ENCODE data around the gene ADGRV1. TPM values are rescaled to one million over a fixed set of nuclear protein-coding genes. Genes with fewer than 3 reads are reported as not detected.

Gene ADGRV1
- total RNA-seq, 4 donors from 2014 or later = 2.5 to 7.5 (median 4.5) TPM

DNA sequence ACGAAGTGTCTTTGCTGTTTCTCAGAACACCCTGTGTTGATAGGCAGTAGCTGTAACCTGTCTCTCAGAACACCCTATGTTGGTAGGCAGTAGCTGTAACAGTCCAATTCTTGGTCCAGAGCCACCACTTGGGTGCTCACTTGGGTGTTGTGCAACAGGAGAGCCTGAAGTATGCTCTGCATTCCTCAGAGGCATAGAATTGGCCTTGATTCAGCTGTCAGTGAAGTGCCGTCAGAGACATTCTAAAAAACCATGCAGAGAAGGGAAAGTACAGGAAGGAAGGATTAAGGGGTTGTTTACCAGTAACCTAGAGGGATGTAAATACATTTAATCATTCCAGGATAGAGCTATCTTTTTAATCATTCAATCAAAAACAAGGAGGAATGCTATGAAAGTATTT lies 593.4 kb downstream of the ADGRV1 start:
- DNase-seq (ENCODE audit: low spot score in 2 of 2) = peak in 1 of 2 donors; percentile 70
- WGBS = 33% methylated on average over 2 of the region's 2 CpGs
- TF ChIP-seq POLR2A (IDR thresholded peaks at IDR 0.05) = no peak
- TF ChIP-seq, protein P1, sequence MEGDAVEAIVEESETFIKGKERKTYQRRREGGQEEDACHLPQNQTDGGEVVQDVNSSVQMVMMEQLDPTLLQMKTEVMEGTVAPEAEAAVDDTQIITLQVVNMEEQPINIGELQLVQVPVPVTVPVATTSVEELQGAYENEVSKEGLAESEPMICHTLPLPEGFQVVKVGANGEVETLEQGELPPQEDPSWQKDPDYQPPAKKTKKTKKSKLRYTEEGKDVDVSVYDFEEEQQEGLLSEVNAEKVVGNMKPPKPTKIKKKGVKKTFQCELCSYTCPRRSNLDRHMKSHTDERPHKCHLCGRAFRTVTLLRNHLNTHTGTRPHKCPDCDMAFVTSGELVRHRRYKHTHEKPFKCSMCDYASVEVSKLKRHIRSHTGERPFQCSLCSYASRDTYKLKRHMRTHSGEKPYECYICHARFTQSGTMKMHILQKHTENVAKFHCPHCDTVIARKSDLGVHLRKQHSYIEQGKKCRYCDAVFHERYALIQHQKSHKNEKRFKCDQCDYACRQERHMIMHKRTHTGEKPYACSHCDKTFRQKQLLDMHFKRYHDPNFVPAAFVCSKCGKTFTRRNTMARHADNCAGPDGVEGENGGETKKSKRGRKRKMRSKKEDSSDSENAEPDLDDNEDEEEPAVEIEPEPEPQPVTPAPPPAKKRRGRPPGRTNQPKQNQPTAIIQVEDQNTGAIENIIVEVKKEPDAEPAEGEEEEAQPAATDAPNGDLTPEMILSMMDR (IDR thresholded peaks at IDR 0.05) = no peak
- peak in 1 of 3 donors; percentile 57 for TF ChIP-seq POLR2AphosphoS5 (IDR thresholded peaks at IDR 0.05)
- Histone ChIP-seq H3K4me3 (no peak overlapping the region), H3K9me3 (no peaks in the 10 kb centered on the region), H3K27me3 (no peaks in the 10 kb centered on the region), H3K36me3 (no peaks in the 10 kb centered on the region), H3K27ac (no peak overlapping the region), H3K4me1 (peaks cover 15% of the 10 kb centered on the region)

DNA sequence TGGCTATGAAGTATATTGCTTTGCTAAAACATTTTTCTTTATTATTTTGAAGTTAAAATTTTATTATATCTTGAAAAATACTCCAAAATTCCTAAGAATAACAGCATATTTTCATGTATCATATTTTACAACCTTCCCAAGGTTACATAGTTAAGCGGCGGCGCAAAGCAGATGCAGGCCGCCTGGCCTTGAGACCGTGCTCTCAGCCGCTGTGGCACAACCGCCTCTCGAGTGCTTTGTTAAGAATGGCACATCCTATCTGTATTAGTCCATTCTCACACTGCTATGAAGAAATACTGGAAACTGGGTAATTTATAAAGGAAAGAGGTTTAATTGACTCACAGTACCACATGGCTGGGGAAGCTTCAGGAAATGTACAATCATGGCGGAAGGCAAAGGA lies 595.7 kb downstream of the ADGRV1 start:
- H3K36me3 ChIP-seq = no peaks in the 10 kb centered on the region
- no peak overlapping the region for H3K4me3 ChIP-seq
- DNase-seq (ENCODE audit: low spot score in 2 of 2) = no peak
- H3K27me3 ChIP-seq = no peaks in the 10 kb centered on the region
- no peaks in the 10 kb centered on the region for H3K9me3 ChIP-seq
- H3K4me1 ChIP-seq = peaks cover 15% of the 10 kb centered on the region
- TF ChIP-seq EP300 (IDR thresholded peaks at IDR 0.05) (no peak), POLR2AphosphoS5 (IDR thresholded peaks at IDR 0.05) (no peak), POLR2A (IDR thresholded peaks at IDR 0.05) (no peak)
- TF ChIP-seq, protein P1 (IDR thresholded peaks at IDR 0.05) = no peak
- 97% methylated on average over 9 of the region's 9 CpGs for WGBS
- no peak overlapping the region for H3K27ac ChIP-seq

DNA sequence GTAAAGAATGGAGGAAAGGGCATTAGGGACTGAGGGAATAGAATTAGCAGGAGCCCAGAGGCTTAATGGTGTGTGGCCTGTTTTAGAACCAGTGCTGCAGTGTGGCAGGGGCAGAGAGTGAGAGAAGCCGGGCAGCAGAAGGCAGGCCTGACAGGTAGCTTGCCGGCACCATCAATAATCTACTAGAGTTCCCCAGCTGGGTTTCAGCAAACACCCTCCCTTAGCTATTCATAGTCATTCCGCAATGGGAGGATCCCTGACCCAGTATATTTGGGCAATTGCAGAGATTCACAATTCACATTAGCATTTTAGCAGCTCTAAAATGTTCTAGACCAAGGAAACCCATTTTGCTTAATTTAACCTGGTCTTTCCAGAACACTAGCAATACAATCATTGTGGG lies 596.7 kb downstream of the ADGRV1 start:
- Histone ChIP-seq H3K36me3 (no peaks in the 10 kb centered on the region), H3K4me3 (no peak overlapping the region), H3K9me3 (no peaks in the 10 kb centered on the region), H3K4me1 (peaks cover 11% of the 10 kb centered on the region), H3K27ac (no peak overlapping the region), H3K27me3 (no peaks in the 10 kb centered on the region)
- TF ChIP-seq, protein P1 (IDR thresholded peaks at IDR 0.05) = no peak
- TF ChIP-seq POLR2AphosphoS5 (IDR thresholded peaks at IDR 0.05) (no peak), EP300 (IDR thresholded peaks at IDR 0.05) (no peak), POLR2A (IDR thresholded peaks at IDR 0.05) (no peak)
- WGBS = 76% methylated on average over 3 of the region's 3 CpGs
- no peak for DNase-seq (ENCODE audit: low spot score in 2 of 2)

DNA sequence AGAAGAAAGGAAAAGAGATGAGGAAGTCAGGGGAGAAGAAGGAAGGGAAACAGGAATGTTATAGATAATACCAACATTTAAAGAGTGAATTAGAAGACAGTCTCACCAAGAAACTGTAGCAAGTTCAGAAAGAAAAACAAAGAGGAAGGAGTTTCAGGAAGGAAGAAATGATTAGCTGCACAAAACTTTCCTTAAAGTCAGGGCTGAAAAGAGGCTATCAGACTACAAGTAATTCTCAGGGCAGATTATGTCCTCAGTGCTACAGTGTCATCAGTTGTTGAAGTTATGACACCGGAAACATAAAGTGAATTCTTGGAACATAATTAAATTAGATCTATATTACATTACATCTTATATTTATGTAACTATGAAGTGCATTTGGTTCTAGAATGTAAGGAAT lies 597.6 kb downstream of the ADGRV1 start:
- no peak overlapping the region for H3K4me3 ChIP-seq
- no peaks in the 10 kb centered on the region for H3K9me3 ChIP-seq
- H3K27me3 ChIP-seq = no peaks in the 10 kb centered on the region
- H3K27ac ChIP-seq = no peak overlapping the region
- TF ChIP-seq, protein P1 (IDR thresholded peaks at IDR 0.05) = no peak
- no peak for TF ChIP-seq POLR2A (IDR thresholded peaks at IDR 0.05)
- no peak for TF ChIP-seq EP300 (IDR thresholded peaks at IDR 0.05)
- H3K36me3 ChIP-seq = no peaks in the 10 kb centered on the region
- no peak for DNase-seq (ENCODE audit: low spot score in 2 of 2)
- H3K4me1 ChIP-seq = peaks cover 5% of the 10 kb centered on the region
- 91% methylated on average over 1 of the region's 1 CpG for WGBS

DNA sequence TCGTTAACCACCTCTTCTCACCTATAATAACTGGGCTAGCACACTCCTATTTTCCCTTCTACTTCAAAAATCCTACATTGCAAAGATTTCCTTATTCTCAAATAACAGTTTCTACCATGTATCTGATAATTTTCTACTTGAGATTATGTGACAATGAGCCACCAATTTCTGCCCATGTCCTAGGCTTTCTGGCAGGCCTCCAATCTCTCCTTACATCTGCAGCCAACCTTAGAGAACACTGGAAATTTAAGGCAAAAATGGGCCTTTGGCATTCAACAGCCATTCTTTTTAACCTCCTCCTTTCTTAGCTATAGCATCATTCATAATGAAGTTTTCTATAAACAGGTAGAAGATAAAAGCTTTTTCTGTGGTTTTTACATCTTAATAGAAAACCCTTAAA lies 599.4 kb downstream of the ADGRV1 start:
- Histone ChIP-seq H3K36me3 (no peaks in the 10 kb centered on the region), H3K27ac (no peak overlapping the region)
- 100% methylated on average over 1 of the region's 1 CpG for WGBS

More for the DNA sequence above, 599.4 kb downstream of the ADGRV1 start:
- peaks cover 16% of the 10 kb centered on the region for H3K4me1 ChIP-seq
- H3K4me3 ChIP-seq = no peak overlapping the region
- DNase-seq (ENCODE audit: low spot score in 2 of 2) = no peak
- TF ChIP-seq POLR2A (IDR thresholded peaks at IDR 0.05) (no peak), POLR2AphosphoS5 (IDR thresholded peaks at IDR 0.05) (no peak)
- TF ChIP-seq, protein P1 (IDR thresholded peaks at IDR 0.05) = no peak
- no peaks in the 10 kb centered on the region for H3K9me3 ChIP-seq
- no peaks in the 10 kb centered on the region for H3K27me3 ChIP-seq
